Ovary (tissue), 10 donors: Measurements from ENCODE around the gene LYRM9. TPM values are rescaled to one million over a fixed set of nuclear protein-coding genes. Genes with fewer than 3 reads are reported as not detected.
A peak's percentile ranks its signal among the peaks of the same experiment; 100 is the strongest.

Experiments used
- DNase-seq, 5 donors: peaks; one replicate each; pipeline ENCODE4 v3.0.0-alpha.2; 2019 to 2020
- H3K27ac ChIP-seq, 2 donors: fragments of 200-600 bp; one replicate each; pipeline versions ENCODE4 v1.5.1 to v1.8.0; 2019 to 2022
- H3K27me3 ChIP-seq: fragments of 200-600 bp; one replicate; pipeline ENCODE4 v1.8.0; 2022
- H3K36me3 ChIP-seq: fragments of 200-600 bp; sonication (generic); one replicate; pipeline ENCODE4 v1.5.1; 2019
- H3K4me1 ChIP-seq: one replicate; pipeline ENCODE4 v1.8.1; 2013; ENCODE audit warnings: mild to moderate bottlenecking, moderate library complexity; ENCODE audit not compliant: insufficient read depth
- H3K4me3 ChIP-seq: fragments of 200-600 bp; sonication (generic); one replicate; pipeline ENCODE4 v1.5.1; 2017
- H3K9me3 ChIP-seq, 2 donors: fragments of 200-600 bp in 1 of 2; sonication (generic) in 1 of 2; one replicate each; pipeline versions ENCODE4 v1.5.1 to v1.8.1; 2013 to 2019; ENCODE audit warnings: mild to moderate bottlenecking in 1 of 2, moderate library complexity in 1 of 2
- EP300 ChIP-seq: sonication (generic); formaldehyde crosslinking; IDR thresholded peaks from one replicate; pipeline ENCODE4 v1.6.1; 2017; ENCODE audit warnings: antibody characterized with exemption
- POLR2A ChIP-seq: fragments of 450-650 bp; IDR thresholded peaks from one replicate; pipeline ENCODE4 v1.6.1; 2017; ENCODE audit warnings: antibody characterized with exemption, mild to moderate bottlenecking, moderate library complexity
- WGBS, 3 donors: extraction: QIAGEN DNeasy Blood & Tissue Kit in 1 of 3; methylation state at CpG; one replicate each; pipeline versions ENCODE4 v1.1.5 to v1.1.7; 2013 to 2017; 5-methylcytosine and 5-hydroxymethylcytosine counted together
- intact Hi-C, 4 donors: fragments of 100-400 bp; cut with DNase I; formaldehyde crosslinking; loops; one replicate each; pipeline versions ENCODE4 v1.11.0 to v1.15.1; 2022 to 2023
- long read RNA-seq, 3 donors: library from polyadenylated mRNA in 2 of 3; unstranded in 2 of 3; transcript quantifications; one replicate each; pipeline ENCODE4 v2.0.0 and lab custom pipeline, GENCODE V29; 2021 to 2026
- polyA plus RNA-seq, 2 donors: library from polyadenylated mRNA; stranded (reverse); fragments of 200-250 nt in 1 of 2; fragments of 350-450 nt in 1 of 2; fragmentation: Illumina TruSeq in 1 of 2; extraction: RNeasy Lipid Tissue Mini Kit (QIAGEN cat#74804) in 1 of 2; gene quantifications; one replicate each; pipeline ENCODE4 v1.2.3, GENCODE V29; 2013 to 2014
- total RNA-seq, 7 donors: library from RNA; depleted of rRNA in 2 of 7; stranded (reverse); fragments of >200 nt in 2 of 7; fragmentation: NEBNext Ultra II Directional in 3 of 7; extraction: Animal tissue kit (Norgen Biotek cat#: 25700) in 3 of 7; gene quantifications; one replicate each; pipeline versions ENCODE4 v1.1.0 to v1.2.4, GENCODE V29; 2016 to 2023
- TF ChIP-seq, protein P1 (sequence below), 3 donors: fragments of 450-650 bp in 2 of 3; fragments of 200-600 bp in 1 of 3; IDR thresholded peaks; one replicate each; pipeline versions ENCODE4 v1.5.1 to v1.8.0; 2016 to 2022; ENCODE audit warnings: antibody characterized with exemption in 3 of 3, mild to moderate bottlenecking in 1 of 3
- donor health status: DM: no; HTN: no; CAD: no; lungs with moderate emphysema.
- donor health status: DM: no; HTN: no; CAD: no.
- donor health status: Bipolar disorder and iron deficiency.
- donor health status: DM: yes; HTN: yes; CAD: no.
- donor health status: DM: no; HTN: no; CAD: no.
- donor health status: DM: yes; HTN: yes; CAD: no.

Gene LYRM9
- total RNA-seq (10 to 100 TPM; 17.5 to 39.8 (median 20.5) TPM), polyA plus RNA-seq (10 to 100 TPM; 18.6 to 24.7 TPM)
- long read RNA-seq, donor 1, transcript LYRM9-201 (4 exons, 501 nt): major isoform, 61 of 98 reads
- long read RNA-seq, donor 1, partial matches to known transcripts: 19 of 98 reads
- long read RNA-seq, donor 1, other reads (novel, unspliced or antisense): 15 of 98 reads
- long read RNA-seq, donor 2, transcript LYRM9-201 (4 exons, 501 nt): major isoform, 15 of 27 reads
- long read RNA-seq, donor 2, partial matches to known transcripts: 8 of 27 reads
- long read RNA-seq, donor 2, other reads (novel, unspliced or antisense): 0 of 27 reads
- long read RNA-seq, donor 3, transcript LYRM9-201 (4 exons, 501 nt): major isoform, 6 of 14 reads
- long read RNA-seq, donor 3, partial matches to known transcripts: 4 of 14 reads
- long read RNA-seq, donor 3, other reads (novel, unspliced or antisense): 3 of 14 reads

DNA sequence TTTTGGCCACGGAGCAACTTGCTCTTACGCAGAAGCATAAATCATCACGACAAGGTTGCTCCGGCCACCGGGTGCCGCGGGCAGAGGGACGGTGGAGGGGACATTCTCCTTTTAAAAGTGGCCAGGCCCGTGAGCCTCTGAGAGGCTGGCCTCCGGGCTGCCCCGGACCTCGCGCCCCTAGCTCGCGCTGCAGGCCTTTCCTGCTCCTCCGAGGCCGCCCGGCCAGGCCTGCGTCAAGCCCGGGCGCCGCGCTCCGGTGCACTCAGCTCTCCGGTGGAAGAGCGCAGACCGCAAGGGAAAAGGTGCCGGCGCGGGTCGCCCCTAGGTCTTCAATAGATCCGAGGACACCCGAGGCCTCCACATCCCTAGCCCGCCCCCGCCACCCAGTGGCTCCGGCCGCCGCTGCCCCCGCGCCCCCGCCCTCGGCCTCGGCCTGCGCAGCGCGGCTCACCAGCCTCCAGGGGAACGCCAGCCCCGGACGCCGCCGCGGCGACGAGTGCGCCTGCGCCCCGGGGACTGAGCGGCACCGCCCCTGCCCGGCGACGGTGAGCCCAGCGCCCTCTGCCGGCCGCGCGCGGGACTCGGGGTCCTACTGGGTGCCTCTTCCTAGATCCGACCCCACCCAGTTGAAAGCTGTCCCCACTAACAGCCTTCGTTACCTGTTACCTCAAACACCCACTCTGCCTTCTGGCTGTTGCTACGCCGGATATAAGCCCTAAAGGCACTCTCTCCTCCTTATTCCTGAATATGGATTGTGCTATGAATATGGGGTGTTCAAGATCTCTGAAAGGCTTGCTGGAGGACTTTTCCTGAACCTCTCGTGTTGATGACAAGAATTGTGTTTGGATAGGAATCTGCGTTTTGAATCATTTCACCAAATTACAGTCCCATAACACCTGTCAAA is at the start of gene LYRM9:
Gene LYRM9 (minus strand): TSS at position 500 of the 904 bp plus-strand sequence. CDS start 10,671 bp downstream, outside the sequence.
- WGBS, 3 donors: 1% methylated on average over 60 to 75 of the region's 75 CpGs
- peak; percentile 91 to 96 (median 94) for DNase-seq
- intact Hi-C loops: no loop called here
- TF ChIP-seq, protein P1, sequence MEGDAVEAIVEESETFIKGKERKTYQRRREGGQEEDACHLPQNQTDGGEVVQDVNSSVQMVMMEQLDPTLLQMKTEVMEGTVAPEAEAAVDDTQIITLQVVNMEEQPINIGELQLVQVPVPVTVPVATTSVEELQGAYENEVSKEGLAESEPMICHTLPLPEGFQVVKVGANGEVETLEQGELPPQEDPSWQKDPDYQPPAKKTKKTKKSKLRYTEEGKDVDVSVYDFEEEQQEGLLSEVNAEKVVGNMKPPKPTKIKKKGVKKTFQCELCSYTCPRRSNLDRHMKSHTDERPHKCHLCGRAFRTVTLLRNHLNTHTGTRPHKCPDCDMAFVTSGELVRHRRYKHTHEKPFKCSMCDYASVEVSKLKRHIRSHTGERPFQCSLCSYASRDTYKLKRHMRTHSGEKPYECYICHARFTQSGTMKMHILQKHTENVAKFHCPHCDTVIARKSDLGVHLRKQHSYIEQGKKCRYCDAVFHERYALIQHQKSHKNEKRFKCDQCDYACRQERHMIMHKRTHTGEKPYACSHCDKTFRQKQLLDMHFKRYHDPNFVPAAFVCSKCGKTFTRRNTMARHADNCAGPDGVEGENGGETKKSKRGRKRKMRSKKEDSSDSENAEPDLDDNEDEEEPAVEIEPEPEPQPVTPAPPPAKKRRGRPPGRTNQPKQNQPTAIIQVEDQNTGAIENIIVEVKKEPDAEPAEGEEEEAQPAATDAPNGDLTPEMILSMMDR (IDR thresholded peaks at IDR 0.05): peak; percentile 95 to 96 (median 95)
- peak; percentile 60 for TF ChIP-seq POLR2A
- no peak for TF ChIP-seq EP300
- Histone ChIP-seq H3K4me3 (peak within 1 kb of the TSS; percentile 68), H3K4me1 (no peaks in the 10 kb centered on the region), H3K36me3 (no peaks in the 10 kb centered on the region), H3K9me3 (no peaks in the 10 kb centered on the region), H3K27ac (peak within 1 kb of the TSS; percentile 59 to 68), H3K27me3 (no peaks in the 10 kb centered on the region)

DNA sequence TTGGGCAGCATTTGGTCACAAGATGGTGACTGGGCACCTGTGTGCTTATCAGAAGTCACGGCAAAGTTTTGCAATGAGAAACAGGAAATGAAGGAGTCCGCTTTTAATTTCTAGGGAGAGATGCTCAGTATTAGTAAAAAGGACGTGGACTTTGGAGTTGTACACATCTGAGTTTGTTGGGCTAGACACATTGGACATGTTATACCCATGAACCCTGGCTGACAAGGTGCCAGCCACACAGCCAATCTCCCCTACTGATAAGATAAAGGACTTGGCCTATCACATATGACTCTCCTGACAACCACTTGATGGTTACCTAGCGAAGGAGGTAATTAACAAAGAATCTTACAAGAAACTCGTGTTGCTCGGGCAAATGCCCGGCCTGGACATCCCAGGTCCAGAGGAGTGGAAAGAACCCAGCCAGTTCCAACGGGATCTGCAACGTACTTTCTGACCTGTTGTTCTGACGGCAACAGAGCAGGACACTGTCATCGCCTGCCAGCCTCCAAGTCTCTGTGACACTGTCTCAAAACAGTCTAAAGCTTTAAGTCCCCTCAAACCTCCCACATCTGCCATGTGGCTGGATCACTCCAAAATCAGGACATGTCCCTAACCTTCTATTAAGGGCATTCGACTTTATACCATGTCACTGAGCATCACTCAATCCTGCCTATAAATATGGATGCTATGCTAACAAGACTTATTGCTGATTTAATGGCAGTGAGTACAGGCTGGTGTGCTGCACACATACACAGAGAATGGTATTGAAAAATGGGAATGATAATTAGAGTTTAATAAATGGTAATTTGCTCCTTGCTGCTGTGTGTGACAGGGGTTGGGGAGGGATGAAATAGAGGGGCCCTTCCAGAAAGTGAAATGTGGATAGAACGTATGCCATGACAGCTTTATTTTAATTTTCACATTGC is 47.6 kb upstream of the LYRM9 start:
- no peak overlapping the region for H3K4me3 ChIP-seq
- intact Hi-C loops: no loop called here
- H3K9me3 ChIP-seq: no peaks in the 10 kb centered on the region
- no peak overlapping the region for H3K27ac ChIP-seq
- H3K36me3 ChIP-seq: no peaks in the 10 kb centered on the region
- no peak for DNase-seq
- WGBS, 3 donors: 65 to 70% (median 67%) methylated on average over 12 to 13 of the region's 13 CpGs
- no peaks in the 10 kb centered on the region for H3K27me3 ChIP-seq
- no peaks in the 10 kb centered on the region for H3K4me1 ChIP-seq
- TF ChIP-seq EP300 (no peak), POLR2A (no peak)
- TF ChIP-seq, protein P1 (IDR thresholded peaks at IDR 0.05): no peak

DNA sequence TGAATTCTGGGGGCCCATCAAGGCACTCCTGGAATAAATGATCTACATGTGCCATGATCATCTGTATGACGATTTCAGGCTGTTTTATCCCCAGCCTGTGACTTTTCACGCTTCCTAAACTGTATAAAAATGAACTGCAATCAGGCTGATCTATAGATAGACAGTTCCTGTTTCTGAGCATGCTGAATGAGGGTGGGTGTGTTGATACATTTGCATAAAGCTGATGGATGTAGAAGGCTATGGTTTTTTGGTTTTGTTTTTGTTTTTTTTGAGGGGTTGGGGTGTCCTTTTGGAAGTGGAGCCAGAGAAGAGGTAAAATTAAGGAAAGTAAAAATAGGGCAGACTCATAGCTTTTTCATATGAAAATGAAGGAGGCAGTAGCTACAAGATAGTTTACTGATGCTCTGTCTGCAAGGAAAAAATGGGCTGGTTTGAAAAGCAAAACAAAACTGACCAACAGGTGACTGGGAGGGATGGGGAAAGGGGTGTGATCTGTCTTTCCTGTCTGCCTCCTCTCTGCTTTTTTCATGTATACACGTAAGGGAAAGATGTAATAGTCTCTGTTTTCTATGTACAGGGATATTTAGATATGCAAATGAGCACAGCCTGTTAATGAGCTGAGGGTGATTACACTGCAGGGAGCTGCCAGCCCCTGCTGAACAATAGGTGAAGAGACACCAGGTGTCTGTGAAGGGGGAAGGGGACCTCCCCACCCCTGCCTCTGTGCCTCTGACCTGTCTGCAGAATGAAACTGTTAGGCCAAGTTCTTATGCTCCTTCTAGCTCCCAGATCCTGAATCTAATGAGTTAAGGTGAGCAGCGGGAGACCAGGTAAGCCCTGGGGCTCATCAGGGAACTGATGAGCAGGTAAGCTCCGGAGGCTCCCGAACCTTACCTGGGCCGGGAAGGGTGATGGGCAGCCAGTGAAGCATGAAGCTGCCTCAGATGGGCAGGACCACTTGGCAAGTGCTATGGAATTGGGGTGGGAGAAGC is 46.6 kb upstream of the LYRM9 start:
- no peak for DNase-seq
- Histone ChIP-seq H3K27ac (no peak overlapping the region), H3K9me3 (no peaks in the 10 kb centered on the region), H3K27me3 (no peaks in the 10 kb centered on the region), H3K4me3 (no peak overlapping the region), H3K4me1 (no peaks in the 10 kb centered on the region), H3K36me3 (no peaks in the 10 kb centered on the region)
- WGBS, 3 donors: 48 to 51% (median 49%) methylated on average over 7 of the region's 7 CpGs
- intact Hi-C loops: no loop called here
- TF ChIP-seq POLR2A (no peak), EP300 (no peak)
- TF ChIP-seq, protein P1 (IDR thresholded peaks at IDR 0.05): no peak
